CD8-positive, alpha-beta memory T cell (primary cell): ENCODE data around the gene BCAP31. TPM values are rescaled to one million over a fixed set of nuclear protein-coding genes. Genes with fewer than 3 reads are reported as not detected.
"Not testable (repeated sequence)": the region's sequence is repeated elsewhere in the genome, so short reads cannot be mapped to it uniquely, and the experiment has no call there.

Experiments used
- CTCF ChIA-PET: fragments of 350-600 bp; sonication (Branson Sonifier 250); formaldehyde crosslinking; loops from one replicate; lab custom pipeline; 2021; ENCODE audit warnings: antibody characterized with exemption; lab: Charles Lee
- POLR2A ChIA-PET: fragments of 350-600 bp; sonication (Branson Sonifier 250); formaldehyde crosslinking; loops from one replicate; lab custom pipeline; 2021; ENCODE audit warnings: antibody characterized with exemption; lab: Charles Lee
- DNase-seq, 5 donors: peaks; one replicate each; pipeline versions ENCODE4 v3.0.0 to v3.0.0-alpha.2; 2020 to 2022; ENCODE audit warnings: mixed read lengths in 1 of 5
- H3K27ac ChIP-seq: one replicate; pipeline ENCODE4 v1.7.0; 2013; ENCODE audit warnings: low read depth, mild to moderate bottlenecking, low read length, moderate library complexity
- H3K27me3 ChIP-seq: 2 replicates; pipeline ENCODE4 v1.7.0; 2013; ENCODE audit warnings: low read length, mild to moderate bottlenecking; ENCODE audit not compliant: insufficient read depth, poor library complexity, severe bottlenecking
- H3K36me3 ChIP-seq: 2 replicates; pipeline ENCODE4 v1.7.0; 2013; ENCODE audit warnings: mild to moderate bottlenecking, low read length, moderate library complexity; ENCODE audit not compliant: insufficient read depth
- H3K4me1 ChIP-seq: 2 replicates; pipeline ENCODE4 v1.7.0; 2013; ENCODE audit warnings: mild to moderate bottlenecking, low read length, moderate library complexity; ENCODE audit not compliant: insufficient read depth
- H3K4me3 ChIP-seq: 2 replicates; pipeline ENCODE4 v1.7.0; 2013; ENCODE audit warnings: mild to moderate bottlenecking, low read length
- H3K9me3 ChIP-seq: 2 replicates; pipeline ENCODE4 v1.7.0; 2013; ENCODE audit warnings: mild to moderate bottlenecking, low read length
- H3K27ac Mint-ChIP-seq, 8 donors: one replicate each; pipeline ENCODE4 v1.8.0; 2020 to 2021; ENCODE audit warnings: mixed read lengths in 8 of 8, mild to moderate bottlenecking in 6 of 8, inconsistent platforms in 3 of 8, moderate library complexity in 3 of 8
- H3K27me3 Mint-ChIP-seq, 2 donors: one replicate each; pipeline ENCODE4 v1.8.0; 2020 to 2021; ENCODE audit warnings: mixed read lengths in 2 of 2, mild to moderate bottlenecking in 1 of 2, moderate library complexity in 1 of 2
- H3K36me3 Mint-ChIP-seq, 3 donors: one replicate each; pipeline ENCODE4 v1.8.0; 2020 to 2021; ENCODE audit warnings: mixed read lengths in 3 of 3, inconsistent platforms in 1 of 3, mild to moderate bottlenecking in 1 of 3
- H3K4me1 Mint-ChIP-seq, 3 donors: one replicate each; pipeline ENCODE4 v1.8.0; 2020 to 2021; ENCODE audit warnings: mixed read lengths in 3 of 3, inconsistent platforms in 1 of 3, mild to moderate bottlenecking in 1 of 3
- H3K4me3 Mint-ChIP-seq, 7 donors: one replicate each; pipeline ENCODE4 v1.8.0; 2020 to 2021; ENCODE audit warnings: mixed read lengths in 7 of 7, mild to moderate bottlenecking in 6 of 7, moderate library complexity in 4 of 7, inconsistent platforms in 2 of 7
- H3K9me3 Mint-ChIP-seq, 5 donors: one replicate each; pipeline ENCODE4 v1.8.0; 2020 to 2022; ENCODE audit warnings: mixed read lengths in 5 of 5, mild to moderate bottlenecking in 3 of 5, moderate library complexity in 2 of 5, inconsistent platforms in 1 of 5
- polyA plus RNA-seq: library from polyadenylated mRNA; unstranded; fragments of 300-500 nt; fragmentation: Illumina TruSeq; gene quantifications from one replicate; pipeline ENCODE4 v1.2.3, GENCODE V29; 2021
- total RNA-seq, 2 experiments: library from RNA; stranded (reverse); gene quantifications; one replicate each; pipeline ENCODE4 v1.2.3, GENCODE V29; 2021

The BCAP31 gene
- total and polyA plus RNA-seq, 3 experiments from 2014 or later = 140 to 333 (median 153) TPM

- POLR2A ChIA-PET = no interaction called here
- Mint-ChIP-seq H3K27me3 (peaks cover 0 to 8% of the 10 kb centered on the region in 2 donors), H3K4me1 (peaks cover 0 to 4% (median 2%) of the 10 kb centered on the region in 3 donors), H3K36me3 (peaks cover 0 to 68% (median 0%) of the 10 kb centered on the region in 3 donors), H3K27ac (no peak overlapping the region), H3K9me3 (no peaks in the 10 kb centered on the region), H3K4me3 (no peak overlapping the region)
- Histone ChIP-seq H3K27me3 (no peaks in the 10 kb centered on the region), H3K36me3 (no peaks in the 10 kb centered on the region), H3K4me1 (no peaks in the 10 kb centered on the region), H3K9me3 (no peaks in the 10 kb centered on the region), H3K4me3 (no peak overlapping the region), H3K27ac (no peak overlapping the region)
- no peak for DNase-seq
- CTCF ChIA-PET = interaction anchor here (1.1 kb wide), 1 partner anchor 20 kb away, joined by 3 read pairs; the partner anchor contains the start of gene SLC6A8
Observed at GRCh38 chrX:153707406-153707805, 16.8 kb downstream of the BCAP31 start.

- peaks cover 0 to 70% (median 0%) of the 10 kb centered on the region in 3 donors for H3K36me3 Mint-ChIP-seq
- peak overlapping the region in 2 of 8 donors; percentile 82 to 93 for H3K27ac Mint-ChIP-seq
- no peaks in the 10 kb centered on the region for H3K9me3 Mint-ChIP-seq
- Histone ChIP-seq H3K4me3 (no peak overlapping the region), H3K27ac (no peak overlapping the region), H3K4me1 (no peaks in the 10 kb centered on the region), H3K9me3 (no peaks in the 10 kb centered on the region), H3K36me3 (no peaks in the 10 kb centered on the region), H3K27me3 (no peaks in the 10 kb centered on the region)
- CTCF ChIA-PET = no interaction called here
- POLR2A ChIA-PET = no interaction called here
- DNase-seq = no peak
- peaks cover 0 to 4% (median 2%) of the 10 kb centered on the region in 3 donors for H3K4me1 Mint-ChIP-seq
- H3K4me3 Mint-ChIP-seq = no peak overlapping the region
- peaks cover 0 to 8% of the 10 kb centered on the region in 2 donors for H3K27me3 Mint-ChIP-seq
Observed at GRCh38 chrX:153706799-153707198, 17.4 kb downstream of the BCAP31 start.

GRCh38 chrX:153705403-153706060 lies 18.7 kb downstream of the BCAP31 start:
- DNase-seq, H3K4me3 Mint-ChIP-seq, H3K9me3 Mint-ChIP-seq, CTCF ChIA-PET, H3K9me3 ChIP-seq, H3K4me1 ChIP-seq, H3K4me1 Mint-ChIP-seq, H3K27me3 Mint-ChIP-seq, POLR2A ChIA-PET, H3K27me3 ChIP-seq, H3K36me3 ChIP-seq, H3K4me3 ChIP-seq, H3K27ac ChIP-seq, H3K27ac Mint-ChIP-seq: not testable (repeated sequence)
- peaks cover 0 to 71% (median 0%) of the 10 kb centered on the region in 3 donors for H3K36me3 Mint-ChIP-seq

- CTCF ChIA-PET, POLR2A ChIA-PET, DNase-seq, H3K9me3 Mint-ChIP-seq, H3K9me3 ChIP-seq, H3K27ac Mint-ChIP-seq, H3K4me3 Mint-ChIP-seq, H3K4me3 ChIP-seq, H3K27me3 Mint-ChIP-seq, H3K27me3 ChIP-seq, H3K27ac ChIP-seq, H3K4me1 Mint-ChIP-seq, H3K36me3 ChIP-seq, H3K4me1 ChIP-seq: not testable (repeated sequence)
- peaks cover 0 to 67% (median 0%) of the 10 kb centered on the region in 3 donors for H3K36me3 Mint-ChIP-seq
Observed at GRCh38 chrX:153704631-153705402, 19.4 kb downstream of the BCAP31 start.

GRCh38 chrX:153704021-153704526 lies 20.1 kb downstream of the BCAP31 start:
- Mint-ChIP-seq H3K4me3 (no peak overlapping the region), H3K27ac (no peak overlapping the region), H3K4me1 (peaks cover 0 to 4% (median 2%) of the 10 kb centered on the region in 3 donors), H3K27me3 (peaks cover 0 to 4% of the 10 kb centered on the region in 2 donors), H3K9me3 (no peaks in the 10 kb centered on the region), H3K36me3 (peaks cover 0 to 62% (median 0%) of the 10 kb centered on the region in 3 donors)
- no peaks in the 10 kb centered on the region for H3K9me3 ChIP-seq
- no peak overlapping the region for H3K4me3 ChIP-seq
- no peaks in the 10 kb centered on the region for H3K4me1 ChIP-seq
- ChIA-PET POLR2A (no interaction called here), CTCF (no interaction called here)
- DNase-seq = no peak
- H3K27me3 ChIP-seq = no peaks in the 10 kb centered on the region
- H3K36me3 ChIP-seq = no peaks in the 10 kb centered on the region
- H3K27ac ChIP-seq = no peak overlapping the region

GRCh38 chrX:153703036-153703370 lies 21.2 kb downstream of the BCAP31 start:
- Histone ChIP-seq H3K27me3 (no peaks in the 10 kb centered on the region), H3K27ac (no peak overlapping the region), H3K4me3 (no peak overlapping the region), H3K4me1 (no peaks in the 10 kb centered on the region), H3K9me3 (no peaks in the 10 kb centered on the region), H3K36me3 (no peaks in the 10 kb centered on the region)
- peaks cover 0 to 61% (median 0%) of the 10 kb centered on the region in 3 donors for H3K36me3 Mint-ChIP-seq
- H3K9me3 Mint-ChIP-seq = no peaks in the 10 kb centered on the region
- DNase-seq = no peak
- H3K4me1 Mint-ChIP-seq = peaks cover 0 to 4% (median 2%) of the 10 kb centered on the region in 3 donors
- no peak overlapping the region for H3K27ac Mint-ChIP-seq
- no peak overlapping the region for H3K4me3 Mint-ChIP-seq
- ChIA-PET CTCF (no interaction called here), POLR2A (no interaction called here)
- H3K27me3 Mint-ChIP-seq = peaks cover 0 to 4% of the 10 kb centered on the region in 2 donors

GRCh38 chrX:153702336-153703035 lies 21.7 kb downstream of the BCAP31 start:
- Mint-ChIP-seq H3K36me3 (peaks cover 0 to 63% (median 0%) of the 10 kb centered on the region in 3 donors), H3K27ac (no peak overlapping the region), H3K4me1 (peaks cover 0 to 4% (median 2%) of the 10 kb centered on the region in 3 donors), H3K27me3 (peaks cover 0 to 6% of the 10 kb centered on the region in 2 donors), H3K9me3 (no peaks in the 10 kb centered on the region), H3K4me3 (no peak overlapping the region)
- ChIA-PET CTCF (no interaction called here), POLR2A (no interaction called here)
- no peak overlapping the region for H3K27ac ChIP-seq
- no peaks in the 10 kb centered on the region for H3K9me3 ChIP-seq
- no peak for DNase-seq
- H3K4me3 ChIP-seq = no peak overlapping the region
- H3K4me1 ChIP-seq = no peaks in the 10 kb centered on the region
- H3K36me3 ChIP-seq = no peaks in the 10 kb centered on the region
- no peaks in the 10 kb centered on the region for H3K27me3 ChIP-seq

- Mint-ChIP-seq H3K4me3 (no peak overlapping the region), H3K27ac (no peak overlapping the region), H3K9me3 (no peaks in the 10 kb centered on the region), H3K27me3 (peaks cover 0 to 8% of the 10 kb centered on the region in 2 donors), H3K36me3 (peaks cover 0 to 67% (median 0%) of the 10 kb centered on the region in 3 donors), H3K4me1 (peaks cover 0 to 3% (median 2%) of the 10 kb centered on the region in 3 donors)
- no peaks in the 10 kb centered on the region for H3K9me3 ChIP-seq
- H3K27ac ChIP-seq = no peak overlapping the region
- no peaks in the 10 kb centered on the region for H3K27me3 ChIP-seq
- DNase-seq = no peak
- no peak overlapping the region for H3K4me3 ChIP-seq
- POLR2A ChIA-PET = no interaction called here
- CTCF ChIA-PET = no interaction called here
- H3K4me1 ChIP-seq = no peaks in the 10 kb centered on the region
- no peaks in the 10 kb centered on the region for H3K36me3 ChIP-seq
Observed at GRCh38 chrX:153701706-153702105, 22.5 kb downstream of the BCAP31 start.
